GF-D8 (cell line): ENCODE data around the gene LIPT2.

Experiments used
- DNase-seq: peaks from one replicate; lab custom pipeline; 2025; lab: John Stamatoyannopoulos, UW

The LIPT2 gene

GRCh38 chr11:74494916-74495315 is 1.4 kb upstream of the LIPT2 start:
- DNase-seq, result no peak

GRCh38 chr11:74493791-74494630 is 487 bp upstream of the LIPT2 start:
- no peak for DNase-seq

- DNase-seq, result no peak
These were observed 1.4 kb downstream of the LIPT2 start for GRCh38 chr11:74492084-74492483.

- no peak for DNase-seq
These were observed 2.6 kb downstream of the LIPT2 start for GRCh38 chr11:74490941-74491340.

- no peak for DNase-seq
These were observed 5.6 kb downstream of the LIPT2 start for GRCh38 chr11:74487875-74488274.

GRCh38 chr11:74485868-74486267 is 7.7 kb downstream of the LIPT2 start:
- DNase-seq, result no peak

- no peak for DNase-seq
These were observed 12.7 kb downstream of the LIPT2 start for GRCh38 chr11:74480688-74481417.

GRCh38 chr11:74479732-74480123 is 13.8 kb downstream of the LIPT2 start:
- DNase-seq, result no peak

- DNase-seq, result no peak
These were observed 14.4 kb downstream of the LIPT2 start for GRCh38 chr11:74478877-74479731.

- no peak for DNase-seq
These were observed 17.0 kb downstream of the LIPT2 start for GRCh38 chr11:74476536-74476935.

- DNase-seq, result no peak
These were observed 19.2 kb downstream of the LIPT2 start for GRCh38 chr11:74474316-74474715.

- DNase-seq, result no peak
These were observed 19.9 kb downstream of the LIPT2 start for GRCh38 chr11:74473382-74474173.

GRCh38 chr11:74471668-74472429 is 21.7 kb downstream of the LIPT2 start:
- DNase-seq, result no peak

GRCh38 chr11:74471037-74471436 is 22.5 kb downstream of the LIPT2 start:
- DNase-seq, result no peak

GRCh38 chr11:74470526-74470925 is 23.0 kb downstream of the LIPT2 start:
- DNase-seq, result no peak

GRCh38 chr11:74468936-74469335 is 24.6 kb downstream of the LIPT2 start:
- DNase-seq, result no peak

GRCh38 chr11:74468521-74468920 is 25.0 kb downstream of the LIPT2 start:
- no peak for DNase-seq

- no peak for DNase-seq
These were observed 25.5 kb downstream of the LIPT2 start for GRCh38 chr11:74468058-74468457.

GRCh38 chr11:74466916-74467885 is 26.3 kb downstream of the LIPT2 start, which contains the start of gene KCNE3:
KCNE3 (minus strand) TSS chr11:74467549; CDS start chr11:74457563, 9,986 bp downstream.
- no peak for DNase-seq
